GM18511 (cell line): ENCODE results near the gene RNF13.
"Not testable (repeated sequence)": the region's sequence is repeated elsewhere in the genome, so short reads cannot be mapped to it uniquely, and the experiment has no call there.

Source experiments
- ATAC-seq: cut with Tn5 transposase; IDR thresholded peaks from one replicate; pipeline ENCODE4 v1.9.1; 2021; ENCODE audit warnings: mild to moderate bottlenecking, moderate library complexity; ENCODE audit not compliant: unreplicated experiment

The RNF13 gene

GRCh38 chr3:149947231-149947630, 134.2 kb downstream of the RNF13 start:
- no peak for ATAC-seq

GRCh38 chr3:149949181-149949580, 136.2 kb downstream of the RNF13 start:
- ATAC-seq: no peak

GRCh38 chr3:149954812-149955211, 141.8 kb downstream of the RNF13 start:
- no peak for ATAC-seq

- ATAC-seq: no peak
Measured at GRCh38 chr3:149955449-149955848, 142.4 kb downstream of the RNF13 start.

- ATAC-seq: no peak
Measured at GRCh38 chr3:149957361-149958125, 144.5 kb downstream of the RNF13 start.

DNA sequence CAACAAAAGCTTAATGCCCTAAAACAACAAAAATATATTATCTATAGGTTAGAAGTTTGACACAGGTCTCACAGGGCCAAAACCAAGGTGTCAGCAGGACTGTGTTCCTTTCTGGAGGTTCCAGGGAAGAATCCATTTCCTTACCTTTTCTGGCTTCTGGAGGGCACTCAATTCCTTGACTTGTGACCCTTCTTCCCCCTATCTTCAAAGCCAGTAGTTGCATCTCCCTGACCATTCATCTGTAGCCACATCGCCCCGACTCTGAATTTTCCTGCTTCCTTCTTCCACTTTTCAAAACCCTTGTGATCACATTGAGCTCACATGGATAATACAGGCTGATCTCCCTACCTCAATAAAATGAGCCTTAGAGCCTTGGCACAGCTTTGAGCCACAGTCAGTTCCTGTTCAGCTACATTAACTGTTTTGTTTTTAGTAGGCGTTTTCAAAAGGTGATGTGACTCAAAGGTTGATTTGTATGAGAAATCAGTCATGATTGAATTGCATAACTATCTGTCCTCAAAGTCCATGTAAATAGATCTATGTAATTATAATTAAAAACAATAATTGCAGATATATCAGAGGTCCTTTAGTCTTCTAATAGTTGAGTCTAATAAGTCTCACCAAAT, 145.3 kb downstream of the RNF13 start:
- no peak for ATAC-seq

DNA sequence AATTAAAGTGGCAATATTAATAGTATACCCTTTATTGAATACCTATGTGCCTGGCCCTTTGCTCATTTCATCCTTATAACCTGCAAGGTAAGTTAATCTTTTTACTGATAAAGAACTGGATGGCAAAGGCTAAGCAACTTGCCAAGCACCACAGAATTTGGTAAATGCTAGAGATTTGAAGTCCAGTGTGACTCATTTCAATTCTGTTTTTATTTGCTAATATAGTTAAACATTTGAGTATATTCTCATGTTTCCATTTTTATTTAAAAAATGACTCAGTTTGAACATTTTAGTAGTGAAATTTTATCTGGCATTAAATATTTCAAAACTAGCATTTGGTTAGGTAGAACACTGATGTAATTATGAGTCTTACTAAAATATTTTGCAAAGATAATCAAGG, 146.4 kb downstream of the RNF13 start:
- ATAC-seq: no peak

DNA sequence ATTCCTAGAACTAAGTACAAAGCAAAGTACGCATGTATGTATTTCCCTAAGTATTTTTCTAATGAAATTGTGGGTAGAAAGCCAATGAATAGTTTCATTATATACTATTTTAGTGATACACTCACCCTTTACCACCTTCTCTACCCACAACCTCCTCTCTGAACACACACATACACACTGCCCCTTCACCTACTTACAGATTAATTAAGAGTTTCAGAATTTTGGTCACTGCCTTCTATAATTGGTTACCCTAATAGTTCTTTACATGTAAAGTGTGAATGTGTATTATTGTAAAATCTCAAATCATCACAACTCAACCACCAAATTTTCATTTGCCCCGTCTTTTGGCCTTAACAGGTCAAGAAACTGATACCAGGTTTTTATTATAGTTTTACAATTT, 150.5 kb downstream of the RNF13 start:
- ATAC-seq: no peak

- ATAC-seq: no peak
Measured at GRCh38 chr3:149964291-149964690, 151.3 kb downstream of the RNF13 start.

DNA sequence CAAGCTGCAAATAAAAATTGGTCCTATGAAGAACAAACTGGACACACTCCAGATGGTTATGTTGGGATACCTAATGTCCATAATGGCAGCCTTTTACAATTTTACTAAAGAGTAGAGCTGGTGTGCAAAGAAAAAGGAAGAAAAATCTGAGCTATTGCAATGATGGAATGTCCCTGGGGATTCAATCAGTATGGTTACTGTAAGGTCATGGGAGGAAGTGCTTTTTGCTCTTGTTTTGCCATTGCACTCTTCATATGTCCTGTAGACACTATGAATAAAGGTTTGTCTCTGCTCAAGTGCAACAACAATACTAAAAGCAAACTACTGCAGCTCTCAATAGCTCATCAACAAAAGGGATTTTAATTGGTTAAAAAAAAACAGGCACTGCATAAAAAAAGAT, 152.3 kb downstream of the RNF13 start:
- no peak for ATAC-seq

DNA sequence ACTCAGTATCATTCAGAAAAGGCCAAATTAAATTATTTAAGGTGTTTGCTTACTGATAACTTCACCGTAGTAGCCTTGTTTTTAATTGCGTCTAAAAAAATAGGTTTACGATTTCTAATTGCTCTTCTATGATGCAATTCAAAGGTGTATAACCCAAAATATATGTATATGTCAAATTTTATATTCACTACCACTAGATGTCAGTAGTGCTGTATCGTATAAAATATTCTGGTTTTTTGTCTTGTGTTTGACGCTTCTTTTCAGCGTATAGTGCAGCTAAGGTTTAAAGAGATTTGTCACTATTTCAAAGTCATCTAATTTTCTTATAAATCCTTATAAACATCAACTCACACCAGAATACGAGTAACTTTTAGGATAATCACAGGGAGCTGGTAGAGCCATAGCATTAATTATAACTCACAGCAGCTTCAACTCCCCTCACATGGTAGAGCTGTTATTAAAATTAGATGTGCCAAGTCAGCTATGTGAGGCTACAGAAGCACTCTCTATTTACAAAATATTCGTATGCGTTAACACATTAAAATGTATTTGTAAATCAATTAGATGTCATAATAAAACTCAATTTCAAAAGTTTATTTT, 154.2 kb downstream of the RNF13 start:
- ATAC-seq: no peak

DNA sequence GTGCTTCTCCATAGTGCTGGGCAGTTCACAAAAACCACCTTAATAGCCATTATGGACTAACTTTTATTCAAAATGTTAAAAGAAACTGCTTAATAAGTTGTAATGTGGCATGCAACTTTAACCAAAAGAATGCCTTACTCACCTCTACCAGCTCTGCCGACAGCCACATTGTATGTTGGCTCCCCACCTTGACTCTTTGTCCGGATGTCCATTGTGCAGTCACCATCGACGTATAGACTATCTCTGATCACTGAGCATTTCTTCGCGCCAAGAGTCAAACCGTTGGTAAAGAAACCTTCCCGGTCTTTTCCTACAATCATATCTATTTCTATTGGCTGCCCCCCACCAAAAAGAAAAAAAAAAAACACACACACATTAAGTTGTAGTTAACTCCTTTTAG, 155.2 kb downstream of the RNF13 start:
- ATAC-seq: no peak

DNA sequence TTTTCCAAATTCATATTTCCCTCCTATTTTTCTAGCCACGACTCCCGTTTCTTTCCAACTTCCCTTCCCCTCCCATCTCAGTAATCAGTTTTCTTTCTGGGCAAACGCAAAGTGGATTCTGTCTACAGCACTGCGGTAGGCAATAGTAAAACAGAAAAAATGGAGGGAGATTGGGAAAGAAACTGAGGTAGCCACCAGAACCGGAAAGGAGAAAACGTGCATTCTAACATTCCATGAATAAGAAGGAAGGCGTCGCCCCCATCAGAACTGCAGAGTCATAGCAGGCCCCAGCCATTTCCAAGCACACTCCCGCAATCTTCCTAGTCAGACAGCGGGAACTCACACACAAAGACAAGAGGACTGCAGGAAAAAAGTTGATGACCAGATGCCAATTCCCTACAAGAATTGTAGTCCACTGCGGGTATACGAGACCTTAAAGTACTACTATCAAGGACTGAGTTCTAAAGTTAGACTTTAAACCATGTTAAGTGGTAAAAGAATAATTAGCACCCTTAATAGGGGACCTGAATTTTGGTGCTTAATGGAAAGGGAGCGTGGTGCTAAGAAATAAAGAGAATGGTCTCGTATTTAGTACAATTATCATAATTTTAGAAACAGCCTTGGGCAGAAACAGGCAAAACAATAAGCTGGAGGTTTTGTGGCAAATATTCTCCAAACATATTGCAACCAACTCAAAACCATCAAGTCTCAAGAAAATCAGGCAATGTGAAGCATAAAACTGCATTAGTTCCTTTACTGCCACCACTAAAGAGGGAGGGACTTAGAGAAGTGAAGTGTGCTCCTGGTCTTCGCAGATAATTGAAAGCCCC, 156.3 kb downstream of the RNF13 start:
- no peak for ATAC-seq

DNA sequence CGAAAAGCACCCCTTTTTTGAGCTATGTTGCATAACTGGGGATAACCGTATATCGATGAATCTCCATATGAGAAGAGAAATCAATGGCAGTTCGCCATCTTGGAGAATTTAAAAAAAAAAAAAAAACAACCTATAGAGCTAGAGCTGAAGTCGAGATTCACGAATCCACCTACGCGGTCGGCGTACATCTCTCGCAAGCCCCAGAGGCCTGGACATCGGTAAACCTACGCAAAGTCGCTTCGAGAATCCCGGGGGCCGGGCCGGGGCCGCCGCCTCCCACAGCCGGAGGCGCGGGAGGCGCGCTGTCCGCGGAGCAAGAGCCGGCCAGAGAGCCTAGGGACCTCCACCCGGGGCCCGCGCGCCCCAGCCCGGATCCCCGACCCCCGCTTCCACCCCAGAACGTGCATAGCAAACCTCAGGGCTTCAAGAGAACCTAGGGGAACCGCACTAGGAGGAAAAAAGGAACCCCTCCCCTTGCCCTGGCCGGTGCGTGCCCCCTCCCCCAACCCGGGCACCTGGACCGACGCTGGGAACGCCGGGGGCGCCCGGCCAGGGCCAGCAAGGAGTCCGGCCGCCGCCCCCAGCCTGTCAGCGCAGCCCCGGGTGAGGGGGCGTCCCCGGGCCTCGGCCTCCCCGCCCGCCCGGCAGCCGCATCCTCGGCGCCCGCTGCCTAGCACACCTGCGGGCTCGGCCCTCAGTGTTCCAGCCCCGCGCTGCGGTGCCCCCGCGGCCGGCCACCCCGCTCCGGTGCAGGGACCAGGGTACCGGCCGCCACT, 157.1 kb downstream of the RNF13 start:
- peak; percentile 66 for ATAC-seq

DNA sequence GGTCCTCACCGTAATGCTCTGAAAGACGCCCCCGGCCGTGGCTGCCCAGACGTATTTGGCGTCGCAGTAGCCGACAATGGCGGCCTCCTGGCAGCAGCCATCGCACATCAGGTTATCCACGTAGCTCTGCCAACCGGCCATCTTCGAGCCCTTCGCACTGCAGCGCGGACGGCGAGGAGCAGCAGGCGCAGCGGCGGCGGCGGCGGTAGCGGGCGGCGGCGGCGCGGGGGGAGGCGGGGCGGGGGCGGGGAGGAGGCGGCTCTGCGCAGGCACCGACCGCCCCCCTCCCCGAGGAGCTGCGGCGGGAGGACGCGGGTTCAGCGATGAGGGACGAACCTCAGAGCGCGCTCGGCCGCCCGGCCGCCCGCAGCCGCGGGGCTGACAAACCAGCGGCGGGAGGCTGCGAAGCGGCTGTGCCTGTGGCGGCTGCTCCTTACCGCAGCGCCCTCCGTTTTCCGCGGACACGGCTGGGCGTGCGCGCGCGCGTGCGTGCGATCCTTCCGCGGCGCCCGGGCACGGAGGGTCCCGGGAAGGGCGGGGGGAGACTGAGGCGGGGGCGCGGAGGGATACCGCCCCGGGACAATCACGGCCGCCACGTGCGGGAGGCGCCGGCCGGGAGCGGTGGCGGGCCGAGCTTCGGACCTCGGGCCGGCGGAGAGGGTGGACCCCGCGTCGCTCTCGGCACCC, 157.8 kb downstream of the RNF13 start, which contains the start of gene PFN2:
Gene PFN2, minus strand, starts transcription at position 180 of the 687 bp plus-strand sequence. Its CDS starts 39 bp downstream, at position 141.
- ATAC-seq: peak; percentile 57

- ATAC-seq: peak; percentile 29
Measured at GRCh38 chr3:149971403-149972075, 158.5 kb downstream of the RNF13 start.

DNA sequence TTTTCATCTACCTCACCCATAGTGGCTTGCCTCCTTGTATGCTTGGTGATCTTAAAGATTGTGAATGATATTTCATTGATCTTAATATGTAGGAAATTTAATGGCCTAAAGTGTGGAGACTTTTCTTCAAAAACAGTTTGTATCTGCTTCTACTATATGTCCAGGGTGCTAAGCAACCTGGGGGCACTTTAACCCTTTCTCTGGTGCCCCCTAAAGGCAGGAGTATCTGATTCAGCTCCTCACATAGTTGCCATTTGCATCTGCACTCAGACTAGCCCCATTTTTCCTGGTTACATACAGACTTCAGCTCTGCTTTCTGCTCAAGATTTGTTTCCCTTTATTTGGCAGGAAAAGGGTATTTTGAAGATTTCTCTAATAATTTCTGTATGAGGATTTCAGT, 162.9 kb downstream of the RNF13 start:
- no peak for ATAC-seq

DNA sequence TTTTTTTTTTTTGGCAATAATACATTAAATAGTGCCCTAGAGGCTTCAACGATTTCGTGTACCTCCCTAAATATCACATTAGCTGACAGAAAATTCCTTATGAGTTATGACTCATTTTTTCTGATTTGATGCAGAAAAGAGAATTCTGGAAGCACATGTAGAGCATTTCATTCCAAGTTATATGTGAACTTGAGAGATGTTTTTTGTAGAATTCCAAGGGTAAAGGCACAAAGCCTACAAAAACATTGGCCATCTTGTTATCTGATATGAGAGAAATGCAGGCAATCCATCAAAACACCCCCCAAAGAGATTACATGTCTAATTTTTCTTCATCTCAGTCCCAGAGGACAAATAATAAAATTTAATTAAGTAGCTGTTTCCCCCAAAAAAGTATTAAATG, 164.4 kb downstream of the RNF13 start:
- ATAC-seq: no peak

- ATAC-seq: not testable (repeated sequence)
Measured at GRCh38 chr3:149981979-149982378, 169.0 kb downstream of the RNF13 start.
